ENCODE data around the gene VIPR2.
"Not testable (repeated sequence)": the region's sequence is repeated elsewhere in the genome, so short reads cannot be mapped to it uniquely, and the experiment has no call there.

- TF ChIP-seq CTCF, POLR2A (IDR thresholded peaks at IDR 0.05): not testable (repeated sequence)
Observed at GRCh38 chr7:159123793-159124192, 20.9 kb downstream of the VIPR2 start.
